Bronchial epithelial cell (primary cell): ENCODE measurements around the gene ADPRHL1. TPM values are rescaled to one million over a fixed set of nuclear protein-coding genes. Genes with fewer than 3 reads are reported as not detected.

Experiments used
- DNase-seq: peaks from one replicate; pipeline ENCODE4 v3.0.0-alpha.2; 2010; ENCODE audit warnings: low read depth
- FAIRE-seq: peaks from 2 replicates; lab custom pipeline; 2011; peaks lifted over from hg19 to GRCh38; lab: Jason Lieb, UNC
- H3K27me3 ChIP-seq: 2 replicates; pipeline ENCODE4 v1.5.1; 2011; ENCODE audit warnings: low read length; ENCODE audit not compliant: control insufficient read depth, insufficient read depth
- H3K36me3 ChIP-seq: 2 replicates; pipeline ENCODE4 v1.5.1; 2011; ENCODE audit warnings: low read length; ENCODE audit not compliant: control insufficient read depth, insufficient read depth
- H3K4me3 ChIP-seq: 2 replicates; pipeline ENCODE4 v1.5.1; 2011; ENCODE audit warnings: mild to moderate bottlenecking, low read depth, low read length, control low read depth
- CTCF ChIP-seq: IDR thresholded peaks from 2 replicates; pipeline ENCODE4 v1.5.1; 2011; ENCODE audit warnings: mild to moderate bottlenecking, moderate library complexity, low read length, control low read depth, inconsistent platforms; ENCODE audit not compliant: insufficient read depth, severe bottlenecking
- total RNA-seq: library from RNA; depleted of rRNA; stranded (reverse); fragments of >200 nt; gene quantifications from 2 replicates; pipeline ENCODE4 v1.2.1, GENCODE V29; 2014

ADPRHL1 gene
- total RNA-seq, 1 donor from 2014 or later = 0.26 TPM

- Histone ChIP-seq H3K27me3 (peaks cover 5% of the 10 kb centered on the region), H3K36me3 (no peaks in the 10 kb centered on the region), H3K4me3 (no peak overlapping the region)
- DNase-seq = no peak
- TF ChIP-seq CTCF = no peak
- no peak for FAIRE-seq
Measured at GRCh38 chr13:113400621-113401451, 52.5 kb downstream of the ADPRHL1 start.

DNA sequence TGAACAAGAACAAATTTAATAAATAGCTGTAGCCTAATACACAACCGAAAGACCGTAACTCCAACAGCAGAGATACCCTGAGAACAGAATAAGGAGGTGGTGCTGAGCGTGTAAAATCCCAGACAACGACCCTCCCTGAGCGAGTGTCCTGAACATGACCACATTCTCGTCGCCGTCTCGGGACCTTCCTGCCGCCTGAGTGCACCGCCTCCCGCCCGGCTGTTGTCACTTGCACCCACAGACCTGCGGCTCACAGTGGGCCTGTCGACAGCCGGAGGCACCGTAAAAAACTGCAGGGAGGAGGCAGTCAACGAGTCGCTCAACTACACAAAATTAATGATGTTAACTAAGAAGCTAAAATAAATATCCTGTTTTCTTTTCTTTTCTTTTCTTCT lies 53.5 kb downstream of the ADPRHL1 start:
- Histone ChIP-seq H3K36me3 (no peaks in the 10 kb centered on the region), H3K4me3 (no peak overlapping the region), H3K27me3 (peaks cover 5% of the 10 kb centered on the region)
- FAIRE-seq = no peak
- no peak for DNase-seq
- no peak for TF ChIP-seq CTCF

- Histone ChIP-seq H3K36me3 (no peaks in the 10 kb centered on the region), H3K27me3 (peaks cover 5% of the 10 kb centered on the region), H3K4me3 (no peak overlapping the region)
- DNase-seq (no peak), FAIRE-seq (no peak)
- no peak for TF ChIP-seq CTCF
Measured at GRCh38 chr13:113398963-113399754, 54.1 kb downstream of the ADPRHL1 start.

GRCh38 chr13:113397608-113398425 lies 55.5 kb downstream of the ADPRHL1 start:
- TF ChIP-seq CTCF = no peak
- DNase-seq (no peak), FAIRE-seq (no peak)
- peaks cover 5% of the 10 kb centered on the region for H3K27me3 ChIP-seq
- no peak overlapping the region for H3K4me3 ChIP-seq
- H3K36me3 ChIP-seq = no peaks in the 10 kb centered on the region

- no peak for TF ChIP-seq CTCF
- Histone ChIP-seq H3K27me3 (no peaks in the 10 kb centered on the region), H3K4me3 (no peak overlapping the region), H3K36me3 (no peaks in the 10 kb centered on the region)
- no peak for FAIRE-seq
- no peak for DNase-seq
Measured at GRCh38 chr13:113394339-113394640, 59.0 kb downstream of the ADPRHL1 start.
